ENCODE results near the gene TCN2.
A peak's percentile ranks its signal among the peaks of the same experiment; 100 is the strongest.
"Not testable (repeated sequence)": the region's sequence is repeated elsewhere in the genome, so short reads cannot be mapped to it uniquely, and the experiment has no call there.

TCN2 gene

DNA sequence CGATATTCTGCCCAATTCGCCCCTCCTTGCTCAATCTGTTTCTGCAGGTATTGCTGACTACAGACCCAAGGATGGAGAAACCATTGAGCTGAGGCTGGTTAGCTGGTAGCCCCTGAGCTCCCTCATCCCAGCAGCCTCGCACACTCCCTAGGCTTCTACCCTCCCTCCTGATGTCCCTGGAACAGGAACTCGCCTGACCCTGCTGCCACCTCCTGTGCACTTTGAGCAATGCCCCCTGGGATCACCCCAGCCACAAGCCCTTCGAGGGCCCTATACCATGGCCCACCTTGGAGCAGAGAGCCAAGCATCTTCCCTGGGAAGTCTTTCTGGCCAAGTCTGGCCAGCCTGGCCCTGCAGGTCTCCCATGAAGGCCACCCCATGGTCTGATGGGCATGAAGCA, 19.4 kb downstream of the TCN2 start:
- no peaks in the 10 kb centered on the region for H3K27me3 ChIP-seq (ENCODE audit: control insufficient read depth in 5 of 5, insufficient read depth in 4 of 5, low read length in 5 of 5)
- no peaks in the 10 kb centered on the region for H3K9me3 ChIP-seq (ENCODE audit: control insufficient read depth in 5 of 5, low read length in 5 of 5)
- no peak overlapping the region for H3K27ac ChIP-seq (ENCODE audit: low read depth, low read length)
- no peak overlapping the region for H3K4me3 ChIP-seq (ENCODE audit: low read depth in 1 of 5, low read length in 5 of 5)
- no peaks in the 10 kb centered on the region for H3K4me1 ChIP-seq (ENCODE audit: control insufficient read depth in 5 of 5, insufficient read depth in 5 of 5, low read length in 5 of 5)
- peaks cover 0 to 36% (median 20%) of the 10 kb centered on the region in 5 donors for H3K36me3 ChIP-seq (ENCODE audit: control insufficient read depth in 5 of 5, insufficient read depth in 5 of 5, low read length in 5 of 5)
- no peak overlapping the region for H3K9ac ChIP-seq (ENCODE audit: low read length in 5 of 5)

DNA sequence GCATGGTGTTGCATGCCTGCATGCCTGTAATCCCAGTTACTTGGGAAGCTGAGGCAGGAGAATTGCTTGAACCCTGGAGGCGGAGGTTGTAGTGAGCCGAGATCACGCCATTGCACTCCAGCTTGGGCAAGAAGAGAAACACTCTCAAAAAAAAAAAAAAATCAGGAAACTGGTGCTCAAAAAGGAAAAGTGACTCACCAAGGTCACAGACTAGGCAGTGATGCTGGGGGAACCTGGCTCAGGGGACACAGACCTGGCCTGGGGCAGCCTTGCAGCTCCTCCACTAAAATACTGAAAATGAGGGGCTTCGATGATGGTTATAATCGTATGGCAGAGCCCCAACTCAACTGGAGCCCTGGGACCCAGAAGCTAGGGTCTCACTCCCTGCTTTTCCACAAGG, 20.5 kb downstream of the TCN2 start:
- no peaks in the 10 kb centered on the region for H3K27me3 ChIP-seq (ENCODE audit: control insufficient read depth in 5 of 5, insufficient read depth in 4 of 5, low read length in 5 of 5)

DNA sequence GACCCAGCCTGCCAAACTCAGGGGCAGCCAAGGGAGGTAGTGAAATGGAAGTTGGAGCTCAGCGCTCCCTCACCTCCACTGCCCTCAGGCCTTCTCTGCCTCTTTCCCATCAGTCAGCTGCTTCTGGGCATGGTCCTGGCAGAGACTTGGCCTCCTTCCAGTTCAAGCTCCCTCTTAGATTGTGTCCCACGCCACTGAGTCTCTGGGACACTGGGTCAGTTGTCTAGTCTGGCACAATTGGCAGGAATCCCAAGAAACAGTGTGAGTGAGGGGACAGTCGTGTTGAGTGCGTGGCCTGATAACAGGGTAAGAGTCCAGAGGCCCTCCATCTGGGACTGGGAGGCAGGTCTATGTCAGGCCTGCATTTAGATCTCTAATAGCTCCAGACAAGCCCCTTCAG, 21.5 kb downstream of the TCN2 start:
- Histone ChIP-seq H3K9me3 (ENCODE audit: control insufficient read depth in 5 of 5, low read length in 5 of 5) (no peaks in the 10 kb centered on the region), H3K27ac (ENCODE audit: low read depth, low read length) (no peak overlapping the region), H3K4me1 (ENCODE audit: control insufficient read depth in 5 of 5, insufficient read depth in 5 of 5, low read length in 5 of 5) (no peaks in the 10 kb centered on the region), H3K27me3 (ENCODE audit: control insufficient read depth in 5 of 5, insufficient read depth in 4 of 5, low read length in 5 of 5) (no peaks in the 10 kb centered on the region), H3K4me3 (ENCODE audit: low read depth in 1 of 5, low read length in 5 of 5) (no peak overlapping the region), H3K9ac (ENCODE audit: low read length in 5 of 5) (no peak overlapping the region), H3K36me3 (ENCODE audit: control insufficient read depth in 5 of 5, insufficient read depth in 5 of 5, low read length in 5 of 5) (peaks cover 0 to 19% (median 10%) of the 10 kb centered on the region in 5 donors)

More for the DNA sequence above, 20.5 kb downstream of the TCN2 start:
- no peak overlapping the region for H3K27ac ChIP-seq (ENCODE audit: low read depth, low read length)
- no peak overlapping the region for H3K9ac ChIP-seq (ENCODE audit: low read length in 5 of 5)
- no peaks in the 10 kb centered on the region for H3K4me1 ChIP-seq (ENCODE audit: control insufficient read depth in 5 of 5, insufficient read depth in 5 of 5, low read length in 5 of 5)
- H3K9me3 ChIP-seq (ENCODE audit: control insufficient read depth in 5 of 5, low read length in 5 of 5): no peaks in the 10 kb centered on the region
- no peak overlapping the region for H3K4me3 ChIP-seq (ENCODE audit: low read depth in 1 of 5, low read length in 5 of 5)
- H3K36me3 ChIP-seq (ENCODE audit: control insufficient read depth in 5 of 5, insufficient read depth in 5 of 5, low read length in 5 of 5): peaks cover 0 to 28% (median 17%) of the 10 kb centered on the region in 5 donors

DNA sequence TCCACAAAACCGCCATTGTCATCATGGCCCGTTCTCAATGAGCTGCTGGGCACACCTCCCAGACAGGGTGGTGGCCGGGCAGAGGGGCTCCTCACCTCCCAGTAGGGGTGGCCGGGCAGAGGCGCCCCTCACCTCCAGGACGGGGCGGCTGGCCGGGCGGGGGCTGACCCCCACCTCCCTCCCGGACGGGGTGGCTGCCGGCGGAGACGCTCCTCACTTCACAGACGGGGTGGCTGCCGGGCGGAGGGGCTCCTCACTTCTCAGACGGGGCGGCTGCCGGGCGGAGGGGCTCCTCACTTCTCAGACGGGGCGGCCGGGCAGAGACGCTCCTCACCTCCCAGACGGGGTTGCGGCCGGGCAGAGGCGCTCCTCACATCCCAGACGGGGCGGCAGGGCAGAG, 24.5 kb downstream of the TCN2 start:
- H3K9me3 ChIP-seq (ENCODE audit: control insufficient read depth in 5 of 5, low read length in 5 of 5); H3K27ac ChIP-seq (ENCODE audit: low read depth, low read length); H3K27me3 ChIP-seq (ENCODE audit: control insufficient read depth in 5 of 5, insufficient read depth in 4 of 5, low read length in 5 of 5); H3K36me3 ChIP-seq (ENCODE audit: control insufficient read depth in 5 of 5, insufficient read depth in 5 of 5, low read length in 5 of 5); H3K4me3 ChIP-seq (ENCODE audit: low read depth in 1 of 5, low read length in 5 of 5); H3K9ac ChIP-seq (ENCODE audit: low read length in 5 of 5): not testable (repeated sequence)
- H3K4me1 ChIP-seq (ENCODE audit: control insufficient read depth in 5 of 5, insufficient read depth in 5 of 5, low read length in 5 of 5): peaks cover 3 to 22% (median 17%) of the 10 kb centered on the region in 5 donors

DNA sequence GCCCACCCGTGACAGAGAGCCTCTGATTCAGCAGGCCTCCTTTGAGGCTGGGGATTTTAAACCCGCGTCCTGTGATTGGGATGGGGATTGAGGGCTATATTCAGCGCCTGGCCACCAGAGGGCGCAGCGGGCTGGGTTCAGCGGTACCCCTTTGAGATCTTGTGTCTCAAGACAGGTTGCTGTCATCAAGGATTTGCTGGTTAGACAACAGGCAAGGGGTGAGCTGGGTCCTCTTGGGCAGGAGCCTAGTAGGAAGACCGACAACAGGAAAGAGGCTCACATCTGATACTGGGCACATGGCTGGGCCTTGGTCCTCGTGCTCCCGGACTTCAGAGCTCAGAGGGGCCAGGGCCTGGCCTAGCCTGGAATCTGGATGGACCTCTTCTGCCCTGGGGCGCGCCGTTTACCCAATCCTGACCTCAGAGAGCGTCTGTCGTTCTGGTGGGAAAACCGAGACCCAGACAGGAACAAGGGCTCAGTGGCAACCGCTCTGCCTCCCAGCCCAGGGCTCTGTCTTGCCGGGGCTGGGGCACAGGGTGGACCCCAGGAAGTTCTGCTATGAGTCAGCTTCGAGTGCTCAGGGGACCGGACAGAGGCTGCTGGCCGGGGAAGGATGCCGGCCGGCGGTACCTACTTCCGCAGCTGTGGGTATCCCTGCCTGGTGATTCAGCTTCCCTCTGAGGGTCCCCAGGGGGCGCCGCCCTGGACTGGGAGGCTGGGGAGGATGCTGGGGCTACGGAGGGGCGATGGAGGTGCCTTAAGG, 27.7 kb downstream of the TCN2 start:
- Histone ChIP-seq H3K9me3 (ENCODE audit: control insufficient read depth in 5 of 5, low read length in 5 of 5) (no peaks in the 10 kb centered on the region), H3K27me3 (ENCODE audit: control insufficient read depth in 5 of 5, insufficient read depth in 4 of 5, low read length in 5 of 5) (no peaks in the 10 kb centered on the region), H3K27ac (ENCODE audit: low read depth, low read length) (peak overlapping the region; percentile 96), H3K4me3 (ENCODE audit: low read depth in 1 of 5, low read length in 5 of 5) (peak overlapping the region; percentile 39 to 81 (median 48)), H3K4me1 (ENCODE audit: control insufficient read depth in 5 of 5, insufficient read depth in 5 of 5, low read length in 5 of 5) (peaks cover 3 to 32% (median 25%) of the 10 kb centered on the region in 5 donors), H3K9ac (ENCODE audit: low read length in 5 of 5) (peak overlapping the region; percentile 0 to 68 (median 3)), H3K36me3 (ENCODE audit: control insufficient read depth in 5 of 5, insufficient read depth in 5 of 5, low read length in 5 of 5) (no peaks in the 10 kb centered on the region)

DNA sequence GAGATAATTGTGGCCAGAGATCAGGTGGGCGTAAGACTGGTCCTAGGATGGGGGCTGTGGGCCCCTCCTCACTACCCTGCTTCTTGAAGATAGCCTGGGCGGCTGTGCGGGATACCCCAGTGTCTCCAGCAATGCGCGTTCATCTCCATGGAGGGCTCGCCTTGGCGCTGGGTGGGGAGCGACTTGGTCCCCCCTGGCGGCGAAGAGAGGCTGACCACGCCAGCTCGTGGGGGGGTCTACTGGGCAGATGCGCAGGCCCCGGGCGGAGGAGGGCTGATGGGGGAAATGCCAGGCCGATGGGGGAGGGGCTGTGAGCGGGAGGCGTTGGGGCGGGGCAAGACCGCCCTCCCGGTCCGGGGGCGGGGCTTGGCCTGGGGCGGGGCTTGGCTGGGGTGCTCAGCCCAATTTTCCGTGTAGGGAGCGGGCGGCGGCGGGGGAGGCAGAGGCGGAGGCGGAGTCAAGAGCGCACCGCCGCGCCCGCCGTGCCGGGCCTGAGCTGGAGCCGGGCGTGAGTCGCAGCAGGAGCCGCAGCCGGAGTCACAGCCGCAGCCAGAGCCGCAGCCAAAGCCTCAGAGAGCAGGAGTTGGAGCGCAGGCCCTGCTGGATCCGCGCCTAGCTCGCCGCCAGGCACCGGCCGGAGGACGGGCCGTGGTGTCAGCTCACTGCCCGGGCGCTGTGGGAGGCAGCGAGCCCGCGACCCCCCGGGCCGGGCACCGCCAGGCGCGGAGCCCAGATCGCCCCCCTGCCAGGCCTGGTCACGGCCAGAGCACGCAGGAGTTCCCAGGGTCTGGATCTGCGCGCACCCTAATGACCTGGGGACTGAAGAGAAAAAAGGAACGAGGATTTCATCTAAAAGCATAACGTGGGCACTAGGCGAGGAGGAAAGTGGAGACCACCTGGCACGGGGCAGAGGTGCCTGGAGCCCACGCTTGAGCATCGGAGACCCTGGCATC, 28.6 kb downstream of the TCN2 start, which contains the start of gene SLC35E4:
Gene SLC35E4, plus strand, starts transcription at position 509 of the 953 bp plus-strand sequence. CDS start 670 bp downstream, outside the sequence.
- Histone ChIP-seq H3K4me3 (ENCODE audit: low read depth in 1 of 5, low read length in 5 of 5) (peak within 1 kb of the TSS; percentile 66 to 81 (median 77)), H3K4me1 (ENCODE audit: control insufficient read depth in 5 of 5, insufficient read depth in 5 of 5, low read length in 5 of 5) (peaks cover 3 to 32% (median 25%) of the 10 kb centered on the region in 5 donors), H3K36me3 (ENCODE audit: control insufficient read depth in 5 of 5, insufficient read depth in 5 of 5, low read length in 5 of 5) (no peaks in the 10 kb centered on the region), H3K9ac (ENCODE audit: low read length in 5 of 5) (peak within 1 kb of the TSS; percentile 63 to 89 (median 83)), H3K27me3 (ENCODE audit: control insufficient read depth in 5 of 5, insufficient read depth in 4 of 5, low read length in 5 of 5) (no peaks in the 10 kb centered on the region), H3K9me3 (ENCODE audit: control insufficient read depth in 5 of 5, low read length in 5 of 5) (no peaks in the 10 kb centered on the region), H3K27ac (ENCODE audit: low read depth, low read length) (peak within 1 kb of the TSS; percentile 96)

DNA sequence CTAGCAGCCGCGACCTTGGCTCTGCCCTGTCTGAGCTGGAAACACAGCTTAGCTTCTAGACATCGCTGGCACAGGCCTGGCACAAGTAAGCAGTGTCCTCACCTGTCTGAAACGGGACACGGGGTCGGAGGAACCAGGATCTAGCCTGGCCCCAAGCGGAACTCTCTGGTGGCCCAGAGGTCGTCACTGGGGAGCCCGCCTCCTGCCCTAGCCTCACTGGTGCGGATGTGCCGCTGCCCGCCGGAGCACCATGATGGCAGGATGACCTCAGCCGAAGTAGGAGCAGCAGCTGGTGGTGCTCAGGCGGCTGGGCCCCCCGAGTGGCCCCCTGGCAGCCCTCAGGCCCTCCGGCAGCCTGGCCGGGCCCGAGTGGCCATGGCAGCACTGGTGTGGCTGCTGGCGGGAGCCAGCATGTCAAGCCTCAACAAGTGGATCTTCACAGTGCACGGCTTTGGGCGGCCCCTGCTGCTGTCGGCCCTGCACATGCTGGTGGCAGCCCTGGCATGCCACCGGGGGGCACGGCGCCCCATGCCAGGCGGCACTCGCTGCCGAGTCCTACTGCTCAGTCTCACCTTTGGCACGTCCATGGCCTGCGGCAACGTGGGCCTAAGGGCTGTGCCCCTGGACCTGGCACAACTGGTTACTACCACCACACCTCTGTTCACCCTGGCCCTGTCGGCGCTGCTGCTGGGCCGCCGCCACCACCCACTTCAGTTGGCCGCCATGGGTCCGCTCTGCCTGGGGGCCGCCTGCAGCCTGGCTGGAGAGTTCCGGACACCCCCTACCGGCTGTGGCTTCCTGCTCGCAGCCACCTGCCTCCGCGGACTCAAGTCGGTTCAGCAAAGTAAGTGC, 29.5 kb downstream of the TCN2 start:
- Histone ChIP-seq H3K4me3 (ENCODE audit: low read depth in 1 of 5, low read length in 5 of 5) (peak overlapping the region; percentile 66 to 81 (median 77)), H3K9ac (ENCODE audit: low read length in 5 of 5) (peak overlapping the region; percentile 63 to 89 (median 83)), H3K9me3 (ENCODE audit: control insufficient read depth in 5 of 5, low read length in 5 of 5) (no peaks in the 10 kb centered on the region), H3K27me3 (ENCODE audit: control insufficient read depth in 5 of 5, insufficient read depth in 4 of 5, low read length in 5 of 5) (no peaks in the 10 kb centered on the region), H3K4me1 (ENCODE audit: control insufficient read depth in 5 of 5, insufficient read depth in 5 of 5, low read length in 5 of 5) (peaks cover 3 to 32% (median 25%) of the 10 kb centered on the region in 5 donors), H3K27ac (ENCODE audit: low read depth, low read length) (peak overlapping the region; percentile 75), H3K36me3 (ENCODE audit: control insufficient read depth in 5 of 5, insufficient read depth in 5 of 5, low read length in 5 of 5) (no peaks in the 10 kb centered on the region)

DNA sequence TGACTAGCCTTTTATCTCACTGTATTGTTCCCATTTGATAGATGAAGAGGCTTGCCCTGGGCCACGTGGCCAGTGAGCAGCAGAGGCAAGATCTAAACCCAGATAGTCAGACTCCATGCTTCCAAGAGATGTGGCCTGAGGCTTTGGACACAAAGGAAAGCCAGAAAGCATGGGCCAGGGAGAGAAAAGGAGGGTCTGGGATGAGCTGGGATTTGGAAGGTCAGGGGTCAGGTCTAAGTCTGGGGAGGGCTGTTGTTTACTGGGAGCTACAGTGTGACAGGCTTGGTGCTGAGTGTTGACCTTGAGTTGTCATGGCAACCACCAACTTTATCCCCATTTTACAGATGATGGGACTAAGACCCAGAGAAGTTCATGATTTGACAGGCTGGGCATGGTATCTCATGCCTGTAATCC, 30.7 kb downstream of the TCN2 start:
- H3K4me3 ChIP-seq (ENCODE audit: low read depth in 1 of 5, low read length in 5 of 5): no peak overlapping the region
- H3K9me3 ChIP-seq (ENCODE audit: control insufficient read depth in 5 of 5, low read length in 5 of 5): no peaks in the 10 kb centered on the region
- H3K27me3 ChIP-seq (ENCODE audit: control insufficient read depth in 5 of 5, insufficient read depth in 4 of 5, low read length in 5 of 5): no peaks in the 10 kb centered on the region
- no peaks in the 10 kb centered on the region for H3K36me3 ChIP-seq (ENCODE audit: control insufficient read depth in 5 of 5, insufficient read depth in 5 of 5, low read length in 5 of 5)
- H3K4me1 ChIP-seq (ENCODE audit: control insufficient read depth in 5 of 5, insufficient read depth in 5 of 5, low read length in 5 of 5): peaks cover 3 to 32% (median 25%) of the 10 kb centered on the region in 5 donors
- H3K27ac ChIP-seq (ENCODE audit: low read depth, low read length): no peak overlapping the region
- H3K9ac ChIP-seq (ENCODE audit: low read length in 5 of 5): peak overlapping the region in 1 of 5 donors; percentile 28

DNA sequence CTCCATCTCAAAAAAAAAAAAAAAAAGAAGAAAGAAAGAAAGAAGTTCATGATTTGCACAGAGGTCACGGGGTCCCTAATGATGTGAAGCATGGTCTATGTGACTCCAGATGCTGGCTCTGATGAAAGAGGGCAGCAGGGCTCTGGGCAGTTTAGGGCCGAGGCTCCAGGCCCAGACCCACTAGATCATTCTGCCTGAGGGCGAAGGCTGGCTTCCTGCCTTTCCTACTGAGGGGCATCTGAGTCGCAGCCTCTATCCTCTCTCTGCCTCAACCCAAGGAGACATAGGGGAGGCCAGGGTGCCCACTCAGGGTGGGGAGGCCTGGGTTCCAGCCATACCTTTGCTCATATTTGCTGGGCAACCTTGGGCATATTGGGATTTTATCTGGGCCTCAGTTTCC, 33.4 kb downstream of the TCN2 start:
- no peaks in the 10 kb centered on the region for H3K9me3 ChIP-seq (ENCODE audit: control insufficient read depth in 5 of 5, low read length in 5 of 5)
- H3K27ac ChIP-seq (ENCODE audit: low read depth, low read length): no peak overlapping the region
- H3K4me1 ChIP-seq (ENCODE audit: control insufficient read depth in 5 of 5, insufficient read depth in 5 of 5, low read length in 5 of 5): peaks cover 3 to 22% (median 19%) of the 10 kb centered on the region in 5 donors
- H3K4me3 ChIP-seq (ENCODE audit: low read depth in 1 of 5, low read length in 5 of 5): no peak overlapping the region
- no peaks in the 10 kb centered on the region for H3K27me3 ChIP-seq (ENCODE audit: control insufficient read depth in 5 of 5, insufficient read depth in 4 of 5, low read length in 5 of 5)
- H3K9ac ChIP-seq (ENCODE audit: low read length in 5 of 5): no peak overlapping the region
- no peaks in the 10 kb centered on the region for H3K36me3 ChIP-seq (ENCODE audit: control insufficient read depth in 5 of 5, insufficient read depth in 5 of 5, low read length in 5 of 5)

Data from subcutaneous abdominal adipose tissue (tissue), 5 donors.